ENCODE data around the gene CACNA2D3.
"Not testable (repeated sequence)": the region's sequence is repeated elsewhere in the genome, so short reads cannot be mapped to it uniquely, and the experiment has no call there.

The CACNA2D3 gene

DNA sequence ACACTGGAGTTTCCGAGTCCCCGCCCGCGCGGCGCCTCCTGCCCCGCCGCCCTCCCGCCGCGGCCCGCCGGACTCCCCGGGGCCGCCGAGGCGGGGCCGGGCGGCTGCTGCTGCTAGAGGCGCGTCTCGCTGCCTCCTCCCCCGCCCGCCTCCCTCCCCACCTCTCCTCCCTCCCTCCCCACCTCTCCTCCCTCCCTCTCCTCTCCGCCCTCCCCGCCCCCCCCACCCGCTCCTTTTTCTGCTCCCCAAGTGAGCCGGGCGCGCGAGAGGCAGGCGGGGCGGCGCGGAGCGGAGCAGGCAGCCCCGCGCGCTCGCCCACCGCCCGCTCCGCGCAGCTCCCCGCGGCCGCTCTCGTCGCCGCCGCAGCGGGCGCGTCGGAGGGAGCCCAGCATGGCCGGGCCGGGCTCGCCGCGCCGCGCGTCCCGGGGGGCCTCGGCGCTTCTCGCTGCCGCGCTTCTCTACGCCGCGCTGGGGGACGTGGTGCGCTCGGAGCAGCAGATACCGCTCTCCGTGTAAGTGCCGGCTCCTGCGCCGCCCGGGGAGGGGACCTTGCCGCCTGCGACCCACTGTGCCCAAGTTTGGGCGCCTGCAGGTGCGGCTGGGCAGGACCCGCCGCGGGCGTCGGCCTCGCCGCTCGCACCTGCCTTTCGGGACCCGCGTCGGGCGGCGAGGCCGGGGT, at the start of gene CACNA2D3:
TSS of gene CACNA2D3 (plus strand) at position 229 of the 679 bp plus-strand sequence.
- DNase-seq = no peak

DNA sequence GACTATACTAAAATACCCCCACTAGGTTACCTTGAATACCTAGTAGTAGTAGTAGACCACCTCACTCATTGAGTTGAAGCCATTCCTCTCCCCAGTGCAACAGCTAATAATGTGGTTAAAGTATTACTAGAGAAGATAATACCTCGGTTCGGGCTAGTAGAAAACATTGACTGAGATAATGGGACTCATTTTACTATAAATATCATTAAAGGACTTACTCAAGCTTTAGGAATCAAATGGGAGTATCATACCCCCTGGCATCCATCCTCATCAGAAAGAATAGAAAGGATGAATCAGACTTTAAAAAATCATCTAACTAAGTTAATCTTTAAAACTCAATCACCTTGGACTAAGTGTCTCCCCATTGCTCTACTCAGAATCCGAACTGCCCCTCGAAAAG, 49.0 kb upstream of the CACNA2D3 start:
- no peak for DNase-seq

DNA sequence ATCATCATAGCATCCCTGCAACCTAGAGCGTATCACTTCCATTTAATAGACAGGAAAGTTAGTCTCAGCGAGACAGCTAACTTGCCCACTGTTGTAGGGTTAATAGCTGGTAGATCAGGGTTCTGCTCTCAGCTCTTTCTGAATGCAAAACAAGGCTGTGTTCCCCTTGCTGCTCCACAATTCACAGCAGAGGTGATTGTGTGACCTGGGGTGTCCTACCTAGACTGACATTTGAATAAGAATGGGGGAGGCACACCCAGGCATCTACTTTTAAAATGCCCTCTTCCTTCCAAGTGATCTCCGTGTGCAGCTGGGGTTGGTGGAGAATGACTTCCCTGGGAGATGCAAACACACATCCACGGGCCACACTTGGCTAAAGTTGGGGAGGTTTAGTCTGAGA, 43.0 kb upstream of the CACNA2D3 start:
- no peak for DNase-seq

GRCh38 chr3:54079730-54080325, 42.5 kb upstream of the CACNA2D3 start:
- DNase-seq = no peak

DNA sequence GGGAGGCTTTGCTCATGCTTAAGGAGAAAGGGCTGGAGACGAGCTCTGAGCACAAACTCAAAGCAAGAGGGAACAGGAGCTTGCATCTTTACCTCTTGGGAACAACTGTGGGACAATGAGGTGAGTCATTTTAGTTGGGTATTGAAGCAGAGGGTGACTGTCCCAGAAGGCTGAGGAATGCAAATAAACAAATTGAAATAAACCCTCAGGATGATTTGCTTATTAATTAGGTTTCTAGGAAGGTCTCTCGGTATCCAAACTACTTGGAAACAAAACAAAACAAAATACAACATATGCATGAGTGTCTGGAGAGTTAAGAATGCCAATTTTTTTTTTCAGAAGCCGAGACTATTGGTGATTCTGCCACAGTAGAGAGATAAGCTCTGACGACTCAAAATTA, 38.4 kb upstream of the CACNA2D3 start:
- DNase-seq = no peak

DNA sequence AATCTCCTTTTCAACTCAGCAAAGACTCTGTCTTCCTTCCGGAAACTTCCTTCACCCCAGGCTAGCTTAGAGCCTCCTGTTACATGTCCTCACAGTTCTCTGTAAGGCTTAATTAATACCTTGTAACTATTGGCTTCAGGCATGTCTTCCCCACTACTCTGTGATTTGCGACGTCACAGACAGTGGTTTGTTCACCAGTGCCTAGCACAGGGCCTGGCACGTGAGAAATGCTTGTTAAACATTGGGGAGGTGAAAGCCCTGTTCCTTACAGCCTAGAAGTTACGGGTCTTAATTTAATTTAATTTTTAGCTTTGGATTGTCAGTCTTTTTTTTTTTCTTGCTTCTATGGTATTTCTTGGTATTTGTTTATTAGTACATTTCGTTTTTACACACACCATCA, 36.4 kb upstream of the CACNA2D3 start:
- no peak for DNase-seq

- no peak for DNase-seq
Observed at GRCh38 chr3:54086652-54087405, 35.5 kb upstream of the CACNA2D3 start.

DNA sequence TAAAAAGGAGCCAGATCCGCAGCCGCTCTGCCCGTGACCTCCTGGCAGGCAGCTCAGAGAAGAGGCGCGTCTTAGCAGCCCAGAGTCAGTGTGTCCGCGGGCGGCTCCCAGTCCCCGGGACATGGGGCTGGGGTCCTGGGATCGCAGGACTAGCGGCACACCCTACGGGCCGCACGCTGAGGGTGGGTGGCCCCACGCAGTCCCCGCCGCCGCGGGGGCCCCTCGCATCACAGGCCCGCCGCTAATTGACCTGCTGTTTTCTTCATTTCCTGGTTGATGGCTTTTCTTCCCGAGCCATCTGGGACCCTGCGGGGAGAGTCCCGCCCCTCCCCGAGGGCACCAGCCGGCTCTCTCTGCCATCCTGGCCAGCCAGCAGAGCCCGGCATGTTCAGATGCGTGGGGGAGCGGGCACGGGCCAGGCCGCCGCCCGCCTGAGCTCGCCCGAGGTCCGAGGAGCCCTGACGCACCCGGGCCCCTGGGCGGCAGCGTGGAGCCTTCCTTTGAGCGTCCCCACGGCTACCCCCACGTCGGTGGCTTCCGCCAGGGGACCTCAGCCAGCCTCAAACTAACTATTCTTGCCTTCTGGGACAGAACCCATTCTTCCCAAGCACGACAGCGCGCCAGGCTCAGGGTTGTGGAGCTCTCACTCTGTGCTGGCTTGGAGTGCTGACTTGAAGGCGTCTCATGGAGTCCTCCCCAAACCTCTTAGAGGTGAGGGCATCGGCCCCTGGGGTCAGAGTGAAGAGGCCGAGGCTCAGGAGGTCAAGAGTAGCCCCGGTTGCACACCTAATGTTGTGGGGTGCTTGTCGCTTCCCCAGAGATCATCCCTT, 34.6 kb upstream of the CACNA2D3 start:
- DNase-seq = no peak

GRCh38 chr3:54093491-54094248, 28.7 kb upstream of the CACNA2D3 start:
- DNase-seq = no peak

DNA sequence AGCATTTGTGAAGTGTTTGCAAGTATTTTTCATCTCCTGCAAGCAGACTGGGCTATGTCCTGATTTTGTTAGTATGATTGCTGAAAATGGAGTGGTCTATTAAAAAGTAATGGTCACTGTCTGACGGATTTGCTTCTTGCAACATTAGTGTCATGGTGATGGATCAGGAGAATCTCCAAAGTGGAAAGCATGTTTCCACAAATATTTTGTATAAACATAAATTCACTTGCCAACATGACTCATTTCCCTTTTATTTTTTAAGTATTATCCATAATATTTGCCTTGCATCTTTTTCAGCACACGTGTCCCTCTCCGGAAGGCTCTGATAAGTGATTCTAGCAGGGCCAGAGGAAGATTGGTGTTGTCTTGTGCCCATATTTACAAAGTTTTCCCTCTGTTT, 27.4 kb upstream of the CACNA2D3 start:
- no peak for DNase-seq

DNA sequence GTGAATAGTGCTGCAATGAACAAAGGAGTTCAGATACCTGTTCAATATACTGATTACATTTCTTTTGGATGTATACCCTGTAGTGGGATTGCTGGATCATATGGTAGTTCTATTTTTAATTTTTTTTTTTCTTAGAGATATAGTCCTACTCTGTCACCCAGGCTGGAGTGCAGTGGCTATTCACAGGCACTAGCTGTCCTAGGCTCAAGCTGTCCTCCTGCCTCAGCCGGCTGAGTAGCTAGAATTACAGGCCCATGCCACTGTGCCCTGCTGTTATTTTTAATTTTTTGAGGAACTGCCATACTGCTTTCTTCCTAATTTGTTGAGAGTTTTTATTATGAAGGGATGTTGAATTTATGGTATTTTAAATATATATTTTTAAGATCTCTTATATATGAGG, 23.0 kb upstream of the CACNA2D3 start:
- no peak for DNase-seq

- no peak for DNase-seq
Observed at GRCh38 chr3:54104084-54104483, 18.3 kb upstream of the CACNA2D3 start.

GRCh38 chr3:54116129-54116528, 6.2 kb upstream of the CACNA2D3 start:
- not testable (repeated sequence) for DNase-seq

DNA sequence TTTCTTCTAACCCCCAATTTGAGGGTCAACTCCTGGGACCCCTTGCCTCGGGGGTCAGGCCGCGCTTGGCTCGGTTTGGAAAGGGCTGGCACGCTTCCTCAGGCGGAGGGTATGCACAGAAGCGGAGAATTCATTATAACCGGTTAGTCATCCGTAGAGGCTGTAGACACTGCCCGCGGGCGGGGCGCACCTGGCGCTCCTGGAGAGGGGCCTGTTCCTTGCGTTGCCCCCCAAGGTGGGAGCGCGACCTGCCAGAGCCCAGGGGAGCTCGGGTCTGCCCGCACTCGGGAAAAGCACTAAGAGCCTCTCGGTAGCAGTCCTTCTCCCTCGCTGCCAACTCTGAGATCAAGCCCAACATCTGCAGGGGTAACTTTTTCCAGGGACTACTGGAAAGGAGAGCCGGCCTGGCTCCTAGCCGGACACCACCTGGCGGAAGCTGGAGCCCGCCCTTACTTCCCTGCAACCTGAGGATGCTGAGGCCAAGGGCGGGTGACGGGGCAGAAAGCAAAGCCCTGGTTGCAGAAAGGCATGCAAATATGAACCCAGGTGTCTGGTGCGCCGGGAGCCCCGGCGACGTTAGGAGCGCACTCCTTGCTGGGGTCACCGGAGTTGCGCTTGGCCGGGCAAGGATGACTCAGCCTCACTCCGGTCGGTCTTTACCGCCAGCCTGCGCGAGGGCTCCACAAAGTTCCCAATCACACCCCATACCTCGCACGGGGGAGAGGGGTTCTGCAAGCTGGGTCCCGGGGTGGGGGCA, 1.5 kb upstream of the CACNA2D3 start:
- no peak for DNase-seq

GRCh38 chr3:54121414-54122323, 683 bp upstream of the CACNA2D3 start:
- DNase-seq = no peak

DNA sequence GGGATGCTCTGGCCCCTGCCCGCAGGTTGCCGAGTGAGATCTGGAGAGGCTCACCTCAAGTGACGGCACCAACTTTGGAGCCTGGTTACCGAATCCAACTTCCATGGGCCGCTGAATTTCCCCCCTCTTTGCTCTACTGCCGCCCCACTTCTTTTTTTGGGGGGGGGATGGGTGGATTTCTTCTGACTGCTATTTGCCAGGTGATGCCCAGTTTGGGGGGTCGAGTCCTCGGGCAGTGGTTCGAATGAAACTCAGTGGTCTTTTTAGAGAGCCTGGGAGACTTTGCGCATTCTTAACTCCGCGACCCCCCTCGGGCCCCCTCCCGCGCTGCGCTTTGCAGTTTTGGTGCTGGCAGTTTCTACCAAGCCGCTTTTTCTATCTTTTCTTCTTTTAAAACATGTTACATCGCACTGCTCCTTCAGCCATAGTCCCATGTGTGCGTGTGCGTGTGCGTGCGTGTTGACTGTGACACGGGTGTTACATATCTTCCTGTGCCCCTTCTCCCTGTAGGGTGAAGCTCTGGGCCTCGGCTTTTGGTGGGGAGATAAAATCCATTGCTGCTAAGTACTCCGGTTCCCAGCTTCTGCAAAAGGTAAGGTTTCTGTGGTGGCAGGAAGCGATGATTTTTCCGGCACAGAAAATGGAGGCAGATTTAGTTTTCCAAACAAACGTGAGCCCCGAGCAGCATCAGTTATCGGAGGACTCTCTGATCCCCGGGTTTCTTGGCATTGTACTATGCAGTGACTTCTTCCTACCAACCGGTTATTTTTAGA, 837 bp downstream of the CACNA2D3 start:
- no peak for DNase-seq

DNA sequence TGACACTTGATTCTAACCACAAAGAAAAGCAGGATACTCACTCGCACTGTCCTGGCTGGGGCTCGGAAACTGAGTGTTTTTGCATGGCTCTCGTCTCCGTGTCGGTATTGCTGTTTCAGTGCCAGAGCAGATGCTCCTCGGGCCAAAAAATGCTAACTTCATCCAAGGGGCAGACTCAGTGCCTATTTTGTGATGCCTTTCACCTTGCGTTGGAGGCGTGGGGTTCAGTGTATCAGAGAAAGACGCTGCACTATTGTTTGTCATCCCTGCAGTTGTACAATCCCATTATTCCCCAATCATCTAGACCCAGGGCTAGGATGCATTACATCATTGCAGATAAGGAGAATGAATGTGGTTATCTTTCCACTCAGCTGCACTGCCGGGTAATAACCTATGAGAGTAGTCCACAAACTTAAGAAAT, 1.4 kb downstream of the CACNA2D3 start:
- no peak for DNase-seq

GRCh38 chr3:54125300-54125699, 2.9 kb downstream of the CACNA2D3 start:
- no peak for DNase-seq

GRCh38 chr3:54126551-54126950, 4.2 kb downstream of the CACNA2D3 start:
- DNase-seq = no peak

Measured in CD4-positive, alpha-beta T cell treated with Interleukin-17A for 4 hours (primary cell).